NCI-H82 treated with DMSO at 0.1 percent for 48 hours (cell line): ENCODE measurements around the gene HEPACAM.

ENCODE experiments used
- DNase-seq: peaks from one replicate; lab custom pipeline; 2025; ENCODE audit not compliant: unreplicated experiment; lab: John Stamatoyannopoulos, UW

Gene HEPACAM

GRCh38 chr11:124943254-124943616 is 7.4 kb upstream of the HEPACAM start:
- DNase-seq = no peak

DNA sequence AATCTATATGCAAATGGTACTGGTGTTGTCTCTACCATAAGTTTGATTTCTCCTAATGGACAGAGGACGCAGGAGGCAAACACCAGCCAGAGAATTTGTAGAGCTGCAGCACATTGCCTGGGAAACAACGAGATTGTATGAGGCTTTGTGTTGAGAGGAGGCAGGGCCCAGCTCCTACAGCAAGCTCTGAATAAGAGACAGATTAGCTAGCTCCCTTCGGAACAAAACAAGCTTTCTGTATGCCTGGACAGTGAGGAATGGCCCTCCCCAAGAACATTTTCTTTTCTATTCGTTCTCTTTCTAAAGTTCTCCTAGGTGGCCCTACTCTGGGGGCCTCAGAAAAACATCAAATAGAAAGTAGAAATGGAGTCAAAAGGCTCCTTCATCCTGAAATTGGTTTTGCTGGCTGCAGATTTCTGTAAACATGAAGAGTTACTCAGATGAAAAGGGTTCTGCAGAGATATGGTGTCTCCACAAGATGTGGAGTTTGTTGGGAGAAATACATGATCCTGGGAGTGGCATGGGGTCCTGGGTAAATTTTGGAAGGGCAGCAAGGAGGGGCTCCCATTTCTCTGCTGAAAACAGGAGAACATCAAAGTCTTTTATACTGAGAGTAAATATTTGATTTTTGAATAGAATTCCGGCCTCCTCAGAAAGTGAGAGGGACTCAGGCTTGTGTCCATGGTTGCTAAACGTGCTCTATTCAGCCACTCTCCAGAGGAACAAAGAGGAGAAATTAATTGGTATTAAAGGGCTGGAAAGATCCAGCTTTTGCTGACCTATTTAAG is 6.8 kb upstream of the HEPACAM start:
- DNase-seq = no peak

DNA sequence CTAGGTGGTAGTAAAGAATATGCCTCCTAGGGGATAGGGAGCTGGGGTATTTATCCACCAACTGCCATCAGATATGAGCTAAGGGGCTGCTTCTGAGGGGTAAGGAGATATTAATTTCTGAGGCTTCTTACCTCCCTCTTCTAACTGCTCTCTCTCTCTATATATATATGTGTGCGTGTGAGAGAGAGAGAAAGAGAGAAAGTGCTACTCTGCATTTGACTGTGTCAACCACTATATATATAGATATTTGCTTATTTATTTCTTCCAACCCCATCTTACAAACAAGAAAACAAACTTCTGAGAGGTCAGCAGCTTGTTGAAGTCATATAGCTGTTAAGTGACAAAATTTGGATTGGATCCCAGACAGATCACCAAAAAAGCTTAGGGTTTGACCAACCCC is 5.9 kb upstream of the HEPACAM start:
- no peak for DNase-seq

DNA sequence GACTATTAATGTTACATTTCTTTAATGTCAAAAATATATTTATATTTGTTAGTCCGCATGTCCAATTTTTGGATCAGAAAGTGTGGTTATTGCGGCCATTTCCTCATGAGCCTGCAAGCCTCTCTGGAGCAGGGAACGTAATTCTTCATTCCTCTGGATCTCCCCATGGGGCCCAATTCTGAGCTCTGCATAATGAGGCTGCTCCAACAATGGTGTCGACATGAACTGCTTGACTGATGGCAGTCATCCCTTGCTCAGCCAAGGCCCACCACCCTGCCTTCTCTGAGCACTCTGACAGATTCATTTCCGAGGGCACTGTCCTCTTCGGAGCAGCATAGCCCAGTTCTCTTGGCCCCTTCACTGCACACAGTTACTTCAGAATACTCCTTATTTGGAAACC is 3.1 kb upstream of the HEPACAM start:
- DNase-seq = no peak

GRCh38 chr11:124938206-124938765 is 2.4 kb upstream of the HEPACAM start:
- DNase-seq = no peak

DNA sequence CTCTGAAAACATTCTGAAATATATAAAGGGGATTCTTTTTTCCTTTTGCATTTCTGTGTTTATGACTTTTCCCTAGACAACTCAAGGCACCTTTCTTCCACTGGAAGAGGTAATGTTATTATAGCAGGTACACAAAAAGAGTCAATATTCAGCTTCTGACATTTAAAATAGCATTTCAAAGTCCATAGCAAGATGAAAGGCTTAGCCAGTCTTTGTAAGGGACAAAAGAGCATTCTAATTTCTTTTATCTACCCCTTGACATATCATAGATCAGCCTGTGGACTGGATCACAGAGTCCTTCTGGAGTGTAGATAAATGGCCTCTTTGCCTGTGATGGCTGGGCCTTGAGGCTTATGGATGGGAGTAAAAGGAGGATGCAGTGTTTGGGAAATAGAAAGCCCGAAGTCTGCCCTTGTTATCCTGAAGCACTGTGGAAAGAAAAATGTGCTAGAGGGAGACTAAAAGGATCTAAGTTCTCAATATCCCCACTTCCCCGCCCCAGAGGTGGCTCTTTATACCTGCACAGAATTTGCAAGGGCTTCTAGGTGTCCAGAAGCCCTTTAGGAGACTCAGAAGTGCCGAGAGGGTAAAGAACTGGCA is 1.6 kb upstream of the HEPACAM start:
- DNase-seq = no peak

DNA sequence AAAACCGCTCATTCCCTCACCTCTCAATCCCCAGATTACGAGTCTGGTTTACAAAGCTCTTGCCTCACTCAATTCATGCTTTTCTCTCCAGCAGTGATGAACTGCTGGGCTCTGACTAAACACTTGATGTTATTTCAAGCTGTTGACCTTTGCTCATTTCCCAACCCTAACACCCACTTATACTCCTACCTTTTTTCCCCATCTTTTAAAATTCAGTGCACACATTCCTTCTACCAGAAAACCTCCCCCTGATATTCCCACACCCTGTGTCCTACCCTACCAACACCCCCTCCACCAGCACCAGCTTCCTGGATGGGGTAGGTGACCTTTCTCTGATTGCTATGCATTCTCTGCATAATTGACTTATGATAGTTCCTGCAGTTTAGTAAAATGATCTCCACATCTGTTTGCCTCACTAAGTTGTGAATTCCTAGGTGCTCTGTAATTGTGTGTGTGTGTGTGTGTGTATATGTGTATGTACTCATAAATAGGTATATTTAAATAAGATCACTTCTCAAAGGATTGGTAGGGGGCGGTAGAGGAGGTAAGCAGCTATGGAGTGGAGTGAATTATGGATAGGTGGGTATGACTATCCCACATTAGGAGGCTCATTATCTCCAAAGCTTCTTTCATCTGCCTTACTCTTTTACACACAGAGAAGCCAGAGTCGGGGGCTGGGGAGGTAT is 842 bp downstream of the HEPACAM start:
- no peak for DNase-seq

- no peak for DNase-seq
These were observed 5.0 kb downstream of the HEPACAM start for GRCh38 chr11:124930799-124931198.

- DNase-seq = no peak
These were observed 6.7 kb downstream of the HEPACAM start for GRCh38 chr11:124928942-124929665.

DNA sequence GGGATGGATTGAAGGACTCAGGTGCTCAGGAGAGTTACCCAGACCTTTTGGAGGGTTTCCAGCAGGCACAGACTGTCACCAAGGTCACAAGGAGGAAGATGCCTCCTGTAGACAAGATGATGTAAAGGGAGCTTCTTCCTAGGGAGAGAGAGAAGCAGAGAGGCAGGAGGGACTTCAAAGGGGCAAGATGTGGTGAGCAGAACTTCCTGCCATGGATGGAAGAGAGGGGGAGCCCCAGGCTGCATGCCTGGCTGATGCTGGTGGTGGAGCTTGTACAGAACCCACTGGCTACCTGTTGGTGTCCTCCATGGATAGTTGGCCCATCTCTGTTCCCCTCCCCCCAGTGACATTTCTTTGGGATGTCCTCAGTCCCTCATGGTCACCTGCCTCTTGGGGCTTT is 12.6 kb downstream of the HEPACAM start:
- no peak for DNase-seq

DNA sequence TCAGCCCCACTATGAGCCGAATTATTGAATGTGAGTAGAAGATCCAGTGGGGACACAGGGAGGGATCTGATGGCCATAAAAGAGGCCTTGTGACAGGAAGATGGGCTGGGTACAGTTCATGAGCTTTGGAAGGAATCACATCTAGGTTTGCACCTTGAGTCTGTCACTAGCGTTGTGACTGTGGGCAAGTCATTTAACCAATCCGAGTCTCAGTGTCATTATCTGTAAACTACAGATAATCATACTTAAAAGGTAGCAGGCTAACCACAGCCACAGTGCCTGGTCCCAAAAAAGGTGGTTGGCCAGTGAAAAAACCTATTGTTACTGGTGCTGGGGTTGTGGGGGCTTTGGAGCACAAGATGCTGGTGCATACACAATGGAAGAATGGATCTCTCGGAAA is 13.0 kb downstream of the HEPACAM start:
- DNase-seq = no peak

DNA sequence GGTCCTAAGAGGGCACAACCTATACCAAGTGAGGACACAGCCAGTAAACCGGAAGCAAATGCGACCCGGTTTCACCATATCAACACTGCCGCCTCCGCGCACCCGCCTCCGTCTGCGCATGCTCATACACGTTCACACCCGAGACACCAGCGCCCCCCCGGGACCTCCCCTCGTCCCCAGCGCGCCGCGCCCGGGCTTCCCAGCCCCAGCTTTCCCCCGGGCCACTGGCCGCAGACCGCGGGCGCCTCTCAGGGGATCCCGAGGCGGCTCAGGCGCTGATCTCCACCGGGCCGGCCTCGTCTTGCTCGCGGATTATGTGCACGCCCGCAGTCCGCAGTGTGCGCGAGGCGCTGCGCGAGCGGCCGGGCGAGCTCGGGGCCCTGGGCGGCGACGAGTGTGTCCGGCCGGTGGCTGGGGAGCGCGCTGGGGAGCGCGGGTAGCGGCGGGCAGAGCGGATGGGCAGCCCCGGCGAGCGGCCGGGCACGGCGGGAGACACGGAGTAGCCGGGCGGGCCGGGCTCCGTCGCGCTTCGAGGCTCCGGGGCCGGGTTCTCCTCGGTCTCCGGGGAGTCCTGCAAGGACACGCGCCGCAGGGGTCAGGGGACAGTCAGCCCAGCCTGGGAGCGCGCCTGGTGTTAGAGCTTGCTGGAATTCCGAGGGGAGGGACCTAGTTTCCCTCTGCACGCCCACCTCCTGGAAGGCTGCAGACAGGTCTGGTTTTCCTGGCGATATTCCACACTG is 14.8 kb downstream of the HEPACAM start:
- DNase-seq = no peak

- no peak for DNase-seq
These were observed 15.5 kb downstream of the HEPACAM start for GRCh38 chr11:124920356-124920755.

DNA sequence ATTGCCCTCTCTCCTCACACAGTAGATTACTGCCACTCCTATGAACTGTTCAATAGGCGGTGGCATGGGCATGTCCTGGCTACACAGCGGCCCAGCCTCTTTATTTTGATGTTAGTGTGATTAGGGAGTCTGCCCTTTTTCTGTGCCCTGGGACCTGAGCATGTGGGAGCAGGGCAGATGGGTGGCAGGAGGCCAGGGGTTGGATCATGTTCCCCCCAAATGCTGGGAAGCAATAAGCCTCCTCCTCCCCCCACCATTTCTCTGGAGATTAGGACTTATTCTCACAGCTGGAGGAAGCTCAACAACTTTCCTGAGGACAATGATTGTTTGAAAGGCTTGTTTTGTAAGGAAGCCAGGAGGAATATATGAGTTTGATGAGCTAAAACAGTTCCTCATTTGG is 15.9 kb downstream of the HEPACAM start:
- DNase-seq = no peak

DNA sequence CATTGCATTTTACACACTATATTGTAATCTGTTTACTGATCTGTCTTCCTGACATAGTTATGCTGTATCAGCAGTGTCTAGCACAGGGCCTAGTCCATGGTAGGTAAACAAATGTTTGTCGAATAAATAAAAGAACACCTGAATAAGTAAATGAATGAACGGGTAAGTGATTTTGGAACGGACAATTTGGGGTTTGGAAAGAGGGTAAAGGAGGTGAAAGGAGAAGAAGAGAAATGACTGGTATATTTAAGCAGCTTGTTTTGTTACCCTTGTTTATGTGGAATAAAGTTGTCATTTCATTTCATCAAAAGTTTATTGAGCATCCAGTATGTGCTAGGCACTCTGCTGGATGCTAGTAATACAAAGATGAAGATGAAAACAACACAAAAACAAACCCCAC is 16.9 kb downstream of the HEPACAM start, which contains the start of gene HEPN1:
Gene HEPN1 (plus strand): TSS at position 301 of the 400 bp plus-strand sequence.
- DNase-seq = no peak

DNA sequence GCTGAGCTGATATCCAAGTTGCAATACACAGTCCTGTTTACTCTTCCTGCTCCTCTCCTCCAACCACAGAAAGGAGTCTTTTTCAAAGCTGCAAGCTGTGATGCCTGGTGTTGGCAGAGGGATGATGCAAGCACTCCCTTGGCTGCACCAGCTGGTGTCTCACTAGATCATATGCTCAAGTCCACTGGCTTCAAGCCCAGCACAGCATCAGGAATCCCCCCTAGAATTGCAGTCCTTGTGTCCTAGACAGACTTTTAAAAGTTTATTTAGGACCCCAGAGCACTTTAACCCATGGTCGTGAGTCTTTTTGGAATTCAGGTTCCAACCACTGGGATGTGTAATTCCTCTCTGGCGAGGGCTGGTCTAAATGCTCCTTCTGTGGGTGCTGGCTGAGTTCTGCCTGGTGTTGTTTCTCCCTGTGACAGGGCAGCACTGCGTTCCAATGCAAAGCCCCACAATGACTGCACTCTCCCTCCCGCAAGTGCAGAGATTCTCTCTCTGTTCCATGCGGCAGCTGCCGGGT is 18.7 kb downstream of the HEPACAM start:
- no peak for DNase-seq

- DNase-seq = no peak
These were observed 19.5 kb downstream of the HEPACAM start for GRCh38 chr11:124916370-124916710.

DNA sequence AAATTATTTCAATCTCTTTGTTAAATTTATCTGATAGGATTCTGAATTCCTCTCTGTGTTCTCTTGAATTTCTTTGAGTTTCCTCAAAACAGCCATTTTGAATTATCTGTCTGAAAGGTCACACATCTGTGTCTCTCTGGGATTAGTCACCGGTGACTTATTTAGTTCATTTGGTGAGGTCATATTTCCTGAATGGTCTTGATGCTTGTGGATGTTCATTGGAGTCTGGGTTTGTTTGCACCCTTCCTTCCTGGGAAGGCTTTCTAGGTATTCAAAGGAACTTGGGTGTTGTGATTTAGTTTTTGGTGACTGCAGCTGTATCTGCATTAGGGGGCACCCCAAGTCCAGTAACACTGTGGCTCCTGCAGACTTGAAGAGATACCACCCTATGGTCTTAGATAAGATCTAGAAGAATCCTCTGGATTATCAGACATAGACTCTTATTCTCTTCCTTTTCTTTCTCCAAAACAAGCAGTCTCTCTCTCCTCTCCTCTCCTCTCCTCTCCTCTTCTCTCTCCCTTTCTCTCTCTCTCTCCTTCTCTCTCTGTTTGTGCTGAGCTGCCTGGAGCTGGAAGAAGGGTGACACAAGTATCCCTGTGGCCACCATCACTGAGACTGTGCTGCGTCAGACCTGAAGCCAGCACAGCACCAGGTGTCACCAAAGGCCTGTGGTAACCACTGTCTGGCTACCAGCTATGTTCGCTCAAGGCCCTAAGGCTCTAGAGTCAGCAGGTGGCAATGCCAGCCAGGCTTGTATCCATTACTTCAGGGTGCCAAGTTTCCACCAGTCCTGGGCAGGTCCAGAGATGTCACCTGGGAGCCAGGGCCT is 20.1 kb downstream of the HEPACAM start:
- DNase-seq = no peak

DNA sequence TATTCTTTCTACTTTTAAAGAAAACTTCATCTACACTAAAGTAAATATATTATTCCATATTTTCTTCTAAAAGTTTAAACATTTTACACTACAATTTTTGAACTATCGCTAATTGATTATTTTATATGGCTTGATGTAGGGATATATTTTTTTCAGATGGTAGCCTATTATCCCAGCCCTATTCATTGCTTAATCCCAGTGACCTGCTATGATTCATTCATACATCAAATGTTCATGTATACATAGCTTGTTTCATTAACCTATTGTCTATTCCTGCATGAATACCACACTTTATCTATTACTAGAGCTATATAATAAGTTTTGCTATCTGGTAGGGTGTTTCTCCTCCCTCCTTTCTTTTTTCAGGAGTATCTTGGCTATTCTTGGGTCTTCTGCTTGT is 33.2 kb downstream of the HEPACAM start:
- no peak for DNase-seq

GRCh38 chr11:124900464-124900863 is 35.4 kb downstream of the HEPACAM start:
- no peak for DNase-seq
